Activated CD4-positive, alpha-beta T cell treated with anti-CD3 and anti-CD28 coated beads, Interleukin-2, amount 50 U/mL, for 1 hour (primary cell): Measurements from ENCODE around the gene CREBZF.

Experiments used
- DNase-seq: peaks from one replicate; pipeline ENCODE4 v3.0.0-alpha.2; 2020

The CREBZF gene, protein sequence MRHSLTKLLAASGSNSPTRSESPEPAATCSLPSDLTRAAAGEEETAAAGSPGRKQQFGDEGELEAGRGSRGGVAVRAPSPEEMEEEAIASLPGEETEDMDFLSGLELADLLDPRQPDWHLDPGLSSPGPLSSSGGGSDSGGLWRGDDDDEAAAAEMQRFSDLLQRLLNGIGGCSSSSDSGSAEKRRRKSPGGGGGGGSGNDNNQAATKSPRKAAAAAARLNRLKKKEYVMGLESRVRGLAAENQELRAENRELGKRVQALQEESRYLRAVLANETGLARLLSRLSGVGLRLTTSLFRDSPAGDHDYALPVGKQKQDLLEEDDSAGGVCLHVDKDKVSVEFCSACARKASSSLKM

DNA sequence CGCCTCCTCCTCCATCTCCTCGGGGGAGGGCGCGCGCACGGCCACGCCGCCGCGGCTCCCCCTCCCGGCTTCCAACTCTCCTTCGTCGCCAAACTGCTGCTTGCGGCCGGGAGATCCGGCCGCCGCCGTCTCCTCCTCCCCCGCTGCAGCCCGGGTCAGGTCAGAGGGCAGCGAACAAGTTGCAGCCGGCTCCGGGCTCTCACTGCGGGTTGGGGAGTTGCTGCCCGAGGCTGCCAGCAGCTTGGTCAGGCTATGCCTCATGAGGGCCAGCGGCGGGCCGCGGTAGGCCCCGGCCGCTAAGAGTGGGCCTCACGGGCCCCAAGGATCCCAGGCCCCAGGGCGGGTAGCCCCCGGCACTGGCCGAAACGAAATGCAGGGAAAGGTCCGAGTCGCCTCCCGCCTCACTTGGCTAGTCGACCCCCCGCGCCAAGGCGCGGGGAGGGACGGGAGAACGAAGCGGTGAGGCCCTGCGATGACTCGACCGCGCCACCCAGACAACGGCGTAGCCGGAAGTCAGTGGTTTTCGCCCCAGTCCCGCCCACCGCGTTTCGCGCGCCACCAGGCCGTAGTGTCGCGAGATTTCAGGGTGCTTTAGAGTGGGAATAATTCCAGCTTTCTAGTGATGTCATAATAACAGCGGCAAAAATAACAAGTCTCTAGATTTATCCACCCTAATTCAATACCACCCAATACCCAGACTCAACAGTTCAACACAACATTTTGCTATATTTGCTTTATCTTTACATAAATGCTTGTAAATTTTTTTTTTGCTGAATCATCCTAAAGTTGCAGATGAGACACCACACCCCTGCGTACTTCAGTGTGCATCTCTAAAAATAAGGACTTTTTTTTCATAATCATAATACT is at the start of gene CREBZF:
Gene CREBZF (minus strand): TSS at position 515 of the 867 bp plus-strand sequence. CDS start 254 bp downstream, at position 261.
- DNase-seq, result peak; percentile 90

DNA sequence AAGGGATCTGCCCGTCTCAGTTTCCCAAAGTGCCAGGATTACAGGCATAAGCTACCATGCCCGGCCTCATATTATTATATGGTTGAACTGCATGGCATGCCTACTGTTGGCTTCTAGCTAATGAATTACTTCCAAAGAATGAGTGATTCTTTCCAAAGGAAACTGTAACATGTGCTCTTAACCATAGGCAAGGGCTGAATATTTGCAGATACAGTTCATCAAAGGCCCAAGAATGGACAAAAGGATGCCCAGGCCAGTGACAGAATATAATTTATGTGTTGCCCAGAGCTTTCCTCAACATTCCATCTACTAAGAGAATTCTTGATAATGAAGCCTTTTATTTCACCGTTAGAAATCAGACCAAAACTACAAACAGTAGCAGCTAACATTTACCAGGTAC is 48.0 kb upstream of the CREBZF start:
- DNase-seq, result no peak

DNA sequence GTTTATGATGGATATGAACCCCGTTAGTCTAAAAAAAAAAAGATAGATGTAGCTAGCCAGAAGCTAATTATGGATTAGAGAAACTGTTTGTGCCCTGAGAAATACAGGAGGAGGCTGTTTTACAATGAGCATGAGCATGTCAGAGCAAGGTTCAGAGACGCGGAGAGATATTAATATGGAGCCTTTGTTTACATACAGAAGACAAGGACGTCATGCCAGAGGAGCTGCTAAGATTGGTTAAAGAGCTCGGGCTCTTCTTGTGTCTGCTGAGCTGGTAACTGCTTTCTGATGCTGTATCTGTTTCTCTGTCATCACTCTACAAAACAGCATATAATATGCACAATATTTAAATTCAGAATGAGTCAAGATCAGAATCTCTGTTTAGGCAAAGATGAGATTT is 46.0 kb upstream of the CREBZF start:
- DNase-seq, result no peak

DNA sequence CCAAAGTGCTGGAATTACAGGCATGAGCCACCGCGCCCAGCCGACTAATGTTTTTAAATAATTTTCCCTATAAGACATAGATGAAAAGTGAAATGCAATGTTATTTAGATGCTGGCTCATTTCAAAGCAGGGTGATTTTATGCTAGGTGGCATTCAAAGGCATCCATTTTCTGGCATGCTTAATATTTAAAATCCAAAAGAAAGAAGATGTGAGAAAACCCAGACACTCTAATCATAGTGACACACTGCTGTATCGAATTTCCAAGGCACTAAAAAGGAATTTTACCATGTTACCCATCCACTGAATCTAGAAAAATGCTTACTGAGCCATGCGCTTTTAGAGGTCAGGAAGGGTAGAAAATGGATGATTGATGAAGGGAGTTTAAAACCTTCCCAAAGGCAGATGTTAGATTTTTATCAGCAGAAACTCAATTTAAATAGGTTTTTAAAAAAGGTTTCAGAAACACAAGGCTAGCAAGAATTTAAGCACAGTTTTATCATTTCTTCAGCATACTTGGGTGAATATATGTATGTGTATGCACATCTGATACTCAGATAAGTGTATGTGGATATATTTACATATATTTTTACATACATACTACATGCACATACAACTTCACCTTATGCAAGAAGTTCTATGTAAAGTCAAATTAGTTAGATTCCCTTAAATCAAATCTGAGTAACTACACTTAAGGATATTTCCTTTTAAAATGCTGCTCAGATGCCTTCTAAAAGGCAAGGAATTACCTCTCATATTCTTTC is 45.2 kb upstream of the CREBZF start:
- no peak for DNase-seq

DNA sequence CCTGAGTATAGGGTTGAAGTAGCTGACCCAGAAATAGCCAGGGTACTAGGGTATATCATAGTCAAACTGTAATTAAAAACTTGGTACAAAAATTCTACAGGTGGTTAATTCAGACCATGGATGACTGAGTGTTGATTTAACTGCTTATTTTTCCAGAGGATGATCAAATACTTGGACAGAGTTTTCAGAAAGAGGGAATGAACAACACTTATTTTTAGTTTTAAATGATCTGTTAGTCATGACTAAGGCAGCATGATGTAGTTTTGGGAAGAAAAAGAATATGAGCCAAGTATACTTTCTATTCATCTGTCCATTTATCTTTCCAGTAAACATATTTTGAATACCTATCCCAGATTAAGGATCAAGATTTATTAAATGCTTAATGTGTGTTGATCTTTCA is 40.9 kb upstream of the CREBZF start:
- no peak for DNase-seq

DNA sequence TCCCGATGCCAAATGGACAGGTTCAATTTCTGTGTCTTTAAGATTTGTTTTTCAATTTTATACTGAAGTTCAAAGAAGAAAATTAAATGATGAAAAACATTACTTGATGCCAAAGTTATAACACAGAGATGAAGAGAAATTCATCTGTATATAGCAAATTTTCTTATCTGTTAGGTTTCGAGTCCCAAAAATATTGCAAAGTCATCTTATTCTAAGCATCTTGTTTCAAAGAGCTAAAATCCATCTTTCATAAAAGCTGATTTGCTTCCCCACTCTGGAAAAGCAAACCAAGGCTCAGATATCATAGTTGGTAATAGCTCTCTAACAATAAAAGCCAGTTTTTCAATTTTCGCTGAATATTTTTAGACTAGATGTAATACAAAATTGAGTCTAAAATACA is 40.0 kb upstream of the CREBZF start:
- no peak for DNase-seq

DNA sequence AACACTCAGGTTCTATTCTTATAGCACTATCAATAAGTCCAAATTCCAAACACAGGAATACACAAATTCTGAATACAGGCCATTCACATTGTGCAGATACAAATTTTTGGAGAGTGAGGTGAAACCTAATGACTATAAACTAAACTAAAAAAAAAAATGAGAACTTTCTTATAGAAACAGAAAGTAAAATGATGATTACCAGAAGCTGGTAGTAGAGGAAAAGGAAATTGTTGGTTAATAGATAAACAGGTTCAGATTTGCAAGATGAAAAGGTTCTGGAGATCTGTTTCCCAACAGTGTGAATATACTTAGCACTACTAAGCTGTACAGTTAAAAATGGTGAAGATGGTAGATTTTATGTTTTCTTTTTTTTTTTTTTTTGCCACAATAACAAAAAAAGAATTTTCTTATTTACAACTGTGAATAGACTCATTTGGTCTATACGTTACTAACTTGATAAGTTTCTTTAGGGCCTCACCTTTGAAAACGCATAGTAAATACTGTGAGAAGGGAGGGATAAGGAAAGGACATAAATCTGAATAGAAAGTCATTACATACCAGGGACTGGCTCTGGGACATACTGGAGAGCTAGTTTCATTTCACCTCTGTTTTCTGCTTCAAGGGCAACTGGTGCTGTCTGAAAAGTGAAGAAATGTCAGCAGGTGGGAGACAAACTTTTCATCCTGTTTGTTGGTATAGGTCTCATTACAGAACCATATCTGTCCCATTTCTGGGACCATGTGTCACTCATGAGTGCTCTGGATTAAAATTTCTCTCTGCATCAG is 35.2 kb upstream of the CREBZF start:
- no peak for DNase-seq

DNA sequence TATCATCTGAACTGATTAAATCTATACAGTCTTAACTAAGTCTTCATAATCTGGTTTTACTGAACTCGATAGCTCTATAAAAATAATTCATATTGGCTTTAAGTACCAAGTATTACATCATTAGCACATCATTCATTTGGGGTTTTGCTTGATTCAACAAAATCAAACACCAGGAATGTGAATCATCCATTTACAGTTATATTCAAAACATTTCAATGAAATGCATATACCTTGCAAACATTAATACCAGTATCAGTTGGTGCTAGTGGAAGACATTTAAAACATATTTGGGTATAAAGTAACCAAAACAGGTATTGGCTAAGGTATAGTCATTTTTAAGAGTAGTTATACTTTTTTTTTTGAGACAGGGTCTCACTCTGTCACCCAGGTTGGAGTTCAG is 33.3 kb upstream of the CREBZF start:
- DNase-seq, result no peak

DNA sequence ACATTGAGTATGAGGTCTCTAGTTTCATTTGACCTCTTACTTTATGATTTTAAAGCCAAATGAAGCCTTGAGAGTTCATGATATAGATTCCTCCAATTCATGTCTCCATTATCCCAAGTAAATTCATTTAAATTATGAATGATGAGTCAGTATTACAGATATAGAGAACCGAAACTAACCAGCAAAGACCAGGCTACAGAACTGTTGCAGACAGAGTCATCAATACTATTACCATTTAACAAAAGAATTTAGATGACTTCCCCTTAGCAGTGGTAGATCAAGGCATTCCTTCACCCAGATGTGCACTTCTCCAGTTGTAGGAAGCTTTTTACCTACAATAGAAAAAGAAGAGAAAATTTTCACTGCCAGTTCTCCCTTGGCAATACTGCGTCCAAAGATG is 32.8 kb upstream of the CREBZF start:
- no peak for DNase-seq

DNA sequence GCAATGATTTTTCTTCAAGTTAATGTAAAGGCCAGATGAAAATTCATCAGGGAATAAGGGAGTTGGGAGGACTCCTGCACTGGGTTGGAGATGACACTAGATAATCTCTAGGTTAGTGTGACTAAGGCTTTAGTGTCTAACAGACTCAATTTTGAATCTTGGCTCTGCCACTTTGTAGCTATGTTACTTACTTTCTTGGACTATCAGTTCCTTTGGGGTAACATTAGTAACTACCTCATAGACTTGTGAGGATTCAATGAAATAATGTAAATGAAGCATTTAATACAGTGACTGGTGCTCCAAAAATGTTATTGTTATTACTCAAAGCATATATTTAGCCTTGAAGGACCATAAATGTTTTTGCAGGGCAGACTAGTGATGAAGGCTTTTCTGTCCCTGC is 30.6 kb upstream of the CREBZF start:
- no peak for DNase-seq

DNA sequence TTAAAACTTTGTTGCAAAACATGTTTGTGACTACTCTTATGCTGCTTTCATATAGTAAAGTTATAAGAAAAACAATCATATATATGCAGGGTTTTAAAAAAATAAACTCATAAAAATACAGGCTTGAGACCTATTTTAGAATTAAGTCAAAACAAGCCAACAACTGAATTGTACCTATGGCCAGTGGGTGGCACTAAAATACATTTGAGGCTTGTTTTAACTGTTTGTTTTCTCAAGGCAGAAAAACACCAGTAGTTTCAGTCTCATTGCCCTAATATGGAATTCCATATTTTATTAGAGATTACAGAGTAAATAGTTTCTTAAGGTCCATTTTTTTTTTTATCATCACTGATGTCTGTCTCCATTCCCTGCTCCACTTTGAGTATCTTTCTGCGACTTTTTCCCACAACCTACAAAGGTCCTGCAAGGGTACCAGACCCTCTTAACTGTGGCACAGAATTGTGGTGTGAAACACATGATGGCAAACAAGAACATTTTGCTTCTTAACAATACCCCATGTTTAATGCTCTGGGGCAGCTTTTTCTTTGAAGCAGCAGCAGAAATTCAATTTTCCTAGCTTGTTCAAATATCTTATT is 29.6 kb upstream of the CREBZF start:
- DNase-seq, result no peak

DNA sequence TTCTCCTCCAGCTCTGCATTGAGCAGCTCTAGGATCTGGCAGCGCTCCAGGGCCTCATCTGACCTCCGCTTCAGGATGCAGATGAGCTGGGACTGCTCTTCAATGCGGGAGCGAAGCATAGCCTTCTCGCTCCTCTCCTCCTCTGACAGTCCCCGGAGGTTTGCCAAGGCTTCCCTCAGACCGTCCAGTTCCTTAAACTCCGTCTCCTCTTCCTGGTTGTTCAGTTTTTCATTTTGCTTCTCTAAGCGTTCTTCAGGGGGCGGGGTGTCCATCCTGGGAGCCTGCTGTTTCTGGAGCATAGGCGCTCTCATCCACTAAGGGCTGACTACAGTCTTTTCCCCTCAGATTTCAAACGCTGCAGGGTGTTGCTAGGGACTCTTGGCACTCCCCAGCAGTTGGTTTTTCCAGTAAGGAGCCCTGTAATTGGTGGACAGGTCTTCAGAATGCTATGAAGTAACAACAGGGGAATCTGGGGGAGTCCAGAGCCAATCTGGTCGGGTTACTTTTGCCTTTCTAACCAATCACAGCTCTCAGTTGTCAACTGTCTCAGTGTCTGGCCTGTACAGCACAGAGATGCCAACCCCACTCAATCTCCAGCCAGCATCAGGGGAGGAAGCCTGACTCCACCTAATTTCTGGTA is 21.0 kb upstream of the CREBZF start, which contains the start of gene CCDC89:
Gene CCDC89 (minus strand): TSS at position 376 of the 640 bp plus-strand sequence. CDS start 65 bp downstream, at position 311.
- DNase-seq, result no peak

DNA sequence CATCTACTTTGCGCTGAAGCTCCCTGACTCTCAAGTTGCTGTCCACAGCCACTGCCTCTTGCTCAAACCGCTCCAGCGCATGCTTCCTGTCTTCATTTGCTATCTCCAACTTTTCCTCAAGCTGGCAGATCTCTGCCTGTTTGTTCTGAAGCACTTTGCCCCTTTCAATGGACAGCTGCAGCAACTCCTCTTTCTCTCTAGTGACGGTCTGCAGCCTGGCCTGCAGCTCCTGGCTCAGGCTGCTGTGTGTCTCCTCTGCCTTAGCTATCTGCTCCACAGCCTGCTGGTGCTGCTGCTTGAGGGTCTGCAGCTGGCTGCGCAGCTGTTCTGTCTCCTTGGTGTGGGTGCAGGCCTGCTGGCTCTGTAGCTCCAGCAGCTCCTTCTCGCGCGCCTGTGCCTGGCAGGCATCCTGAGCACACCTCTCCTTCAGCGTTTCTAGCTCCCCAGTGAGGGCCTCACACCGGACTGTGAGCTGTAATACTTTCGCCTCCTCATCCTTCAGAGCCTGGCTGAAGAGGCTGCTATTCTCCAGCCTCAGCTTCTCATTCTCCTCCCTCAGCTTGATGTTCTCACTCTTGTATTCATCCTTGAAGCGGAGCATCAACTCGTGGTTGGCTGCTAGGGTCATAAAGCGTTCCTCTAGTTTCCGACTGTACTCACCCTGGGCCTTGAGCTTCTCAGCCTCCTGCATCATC is 20.3 kb upstream of the CREBZF start:
- no peak for DNase-seq

DNA sequence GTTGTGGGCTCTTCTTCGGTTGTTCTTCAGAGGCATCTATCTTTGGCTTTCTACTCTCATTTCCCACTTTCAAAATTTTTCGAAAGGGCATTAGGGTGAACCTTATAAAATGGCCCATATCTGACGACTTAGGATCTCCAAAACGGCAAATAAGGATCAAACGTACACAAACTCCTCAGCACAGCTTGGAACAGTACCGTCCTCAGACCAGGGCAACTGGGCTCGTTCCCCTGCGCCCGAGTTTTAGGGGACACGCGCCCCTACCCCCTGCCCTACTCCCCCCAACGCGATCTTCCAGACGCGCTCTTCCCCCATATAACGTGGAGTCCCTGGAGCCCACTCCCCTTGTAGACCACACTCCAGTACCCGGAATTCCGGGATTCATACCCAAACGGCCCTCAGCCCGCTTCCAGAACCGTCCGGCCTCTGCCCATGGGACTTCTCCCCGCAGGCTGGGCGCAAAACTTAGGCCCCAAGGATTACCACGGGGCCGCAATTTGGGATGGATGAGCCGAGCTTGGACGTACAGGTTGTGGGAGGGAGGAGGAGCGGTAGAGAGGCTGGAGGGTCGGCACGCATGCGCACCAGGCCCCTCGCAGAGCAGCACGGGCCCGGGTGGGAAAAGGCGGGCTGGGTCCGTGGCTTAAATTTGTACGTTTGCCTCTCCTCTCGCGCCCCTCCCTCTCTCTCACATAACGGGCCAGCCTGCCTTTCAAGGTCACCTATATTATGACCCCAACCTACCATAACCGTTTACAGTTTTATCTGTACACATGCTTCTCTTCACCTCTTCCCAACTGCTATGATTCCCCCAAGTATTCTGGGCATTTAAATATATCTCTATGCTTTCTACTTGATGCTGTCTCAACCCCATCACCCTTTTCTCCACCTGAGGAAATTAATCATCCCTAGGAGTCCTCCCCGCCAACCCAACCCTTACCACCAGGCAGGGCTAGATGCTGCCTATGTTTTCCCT is 17.7 kb upstream of the CREBZF start:
- DNase-seq, result peak; percentile 53

DNA sequence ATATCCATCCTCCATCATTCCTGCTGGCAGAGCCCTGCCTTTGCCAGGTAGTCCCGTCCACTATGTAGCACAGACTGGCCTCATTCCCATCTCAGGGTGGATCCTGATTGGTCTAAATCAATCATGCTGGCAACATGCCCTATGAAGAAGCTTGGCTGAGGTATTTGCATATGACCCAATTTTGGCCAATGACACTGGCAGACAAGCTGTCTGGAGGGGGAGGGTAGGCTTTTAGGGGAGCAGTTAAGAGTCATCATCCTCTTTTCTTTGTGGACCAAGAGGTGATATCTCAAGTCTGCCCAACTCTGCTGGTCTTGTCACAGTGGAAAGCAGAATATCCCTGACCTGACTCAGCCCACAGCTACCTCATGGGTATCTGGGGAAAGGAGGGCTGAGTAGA is 16.0 kb upstream of the CREBZF start:
- no peak for DNase-seq

DNA sequence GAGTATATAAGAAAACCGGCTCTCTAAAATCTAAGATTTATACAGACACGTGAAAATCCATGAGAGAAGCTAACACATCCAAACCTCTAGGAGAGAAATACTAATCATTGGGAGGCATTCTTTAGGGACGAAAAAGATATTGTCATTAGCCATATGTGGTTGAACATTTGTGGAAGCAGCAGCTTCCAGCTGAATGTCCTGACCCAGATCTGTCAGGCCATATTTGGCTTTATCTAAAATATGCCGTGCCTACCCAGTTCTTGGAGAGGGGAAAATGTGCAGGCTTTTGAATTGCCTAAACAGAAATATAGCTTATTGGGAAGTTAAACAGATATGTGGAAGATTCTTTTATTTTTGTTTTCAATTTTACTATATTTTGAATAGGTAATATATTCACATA is 14.6 kb upstream of the CREBZF start:
- DNase-seq, result no peak

DNA sequence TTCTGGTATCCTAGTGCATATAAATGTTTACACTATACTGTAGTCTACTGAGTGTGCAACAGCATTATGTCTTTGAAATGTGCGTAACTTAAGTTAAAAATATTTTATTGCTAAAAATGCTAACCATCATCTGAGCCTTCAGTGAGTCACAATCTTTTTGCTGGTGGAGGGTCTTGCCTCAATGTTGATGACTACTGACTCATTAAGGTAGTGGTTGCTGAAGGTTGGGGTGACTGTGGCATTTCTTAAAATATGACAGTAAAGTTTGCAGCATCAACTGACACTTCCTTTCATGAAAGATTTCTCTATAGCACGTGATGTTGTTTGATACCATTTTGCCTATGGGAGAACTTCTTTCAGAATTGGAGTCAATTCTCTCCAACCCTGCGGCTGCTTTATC is 8.5 kb upstream of the CREBZF start:
- no peak for DNase-seq

DNA sequence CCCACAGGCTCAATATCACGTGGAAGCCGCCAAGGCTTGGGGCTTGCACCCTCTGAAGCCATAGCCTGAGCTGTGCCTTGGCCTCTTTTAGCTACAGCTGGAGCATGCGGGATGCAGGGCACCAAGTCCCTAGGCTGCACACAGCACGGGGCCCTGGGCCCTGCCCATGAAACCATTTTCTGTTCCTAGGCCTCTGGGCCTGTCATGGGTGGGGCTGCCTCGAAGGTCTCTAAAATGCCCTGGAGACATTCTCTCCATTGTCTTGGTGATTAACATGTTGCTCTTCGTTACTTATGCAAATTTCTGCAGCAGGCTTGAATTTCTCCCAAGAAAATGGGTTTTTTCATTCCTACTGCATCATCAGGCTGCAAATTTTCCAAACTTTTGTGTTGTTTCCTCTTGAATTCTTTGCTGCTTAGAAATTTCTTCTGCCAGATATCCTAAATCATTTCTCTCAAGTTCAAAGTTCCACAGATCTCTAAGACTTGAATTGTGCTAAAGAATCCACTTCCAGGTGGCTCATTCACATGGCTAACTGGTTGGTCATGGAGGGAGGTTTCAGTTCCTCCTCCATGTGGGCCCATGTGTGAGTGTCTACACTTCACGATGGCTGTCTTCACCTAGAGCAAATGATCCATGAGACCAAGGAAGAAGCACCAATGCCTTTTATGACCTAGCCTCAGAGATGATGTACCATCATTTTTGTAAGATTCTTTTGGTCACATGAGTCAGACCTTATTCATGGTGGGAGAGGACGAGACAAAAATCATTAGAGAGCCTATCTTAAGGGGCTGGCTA is 7.4 kb upstream of the CREBZF start:
- DNase-seq, result no peak
